ENCODE data around the gene COL23A1. TPM values are rescaled to one million over a fixed set of nuclear protein-coding genes. Genes with fewer than 3 reads are reported as not detected.

Gene COL23A1
- total and polyA plus RNA-seq, 2 of the 13 experiments (the other 11 are each of a cell fraction or from before 2014, with no cell fraction given): not detected

DNA sequence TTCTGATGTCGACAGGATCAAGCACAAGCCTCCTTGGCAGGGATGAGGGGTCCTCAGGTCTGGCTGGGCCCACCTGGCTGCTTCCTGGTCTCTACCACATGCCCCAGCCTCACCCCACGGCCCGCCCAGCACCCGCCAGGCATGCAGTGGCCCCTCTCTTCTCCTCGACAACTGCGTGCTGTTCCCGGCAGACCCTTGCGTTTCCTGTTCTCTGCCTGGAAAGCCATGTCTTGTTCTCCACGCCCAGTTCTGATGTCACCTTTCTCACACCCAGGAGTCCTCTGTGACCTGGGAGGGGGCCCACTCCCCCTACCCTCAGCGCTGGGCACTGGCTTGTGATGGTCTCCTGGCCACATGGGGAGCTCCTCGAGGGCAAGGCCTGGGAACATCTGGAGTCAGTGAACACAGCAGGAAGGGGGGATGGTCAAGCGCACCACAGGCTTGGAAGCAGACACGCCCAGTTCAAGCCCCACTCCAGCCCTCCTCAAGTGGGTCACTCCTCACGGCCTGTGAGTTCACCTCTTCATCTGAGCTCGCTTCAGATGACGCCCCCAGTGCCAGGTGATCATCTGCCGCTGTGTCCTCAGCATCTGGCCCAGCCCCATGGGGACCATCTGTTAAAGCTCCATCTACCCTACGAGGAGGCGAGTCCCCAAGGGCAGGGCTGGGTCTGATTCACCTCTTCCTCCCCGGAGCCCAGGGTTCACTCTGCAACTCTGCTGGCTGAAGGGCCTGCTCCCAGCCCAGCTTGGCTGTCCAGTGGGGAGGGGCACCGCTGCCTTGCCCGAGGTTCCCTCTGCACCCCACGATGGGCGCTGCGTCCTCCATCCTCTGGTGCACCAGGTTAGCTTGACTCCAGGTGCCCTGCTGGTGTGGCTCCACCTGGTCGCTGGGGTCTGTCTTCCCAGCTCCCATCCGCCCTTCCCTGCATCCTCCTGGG lies 224.4 kb downstream of the COL23A1 start:
- no peaks in the 10 kb centered on the region for H3K9me3 ChIP-seq (ENCODE audit: low read length)
- no peaks in the 10 kb centered on the region for H3K4me1 ChIP-seq (ENCODE audit: insufficient read depth, low read length)
- H3K27ac ChIP-seq (ENCODE audit: extremely low read length, insufficient read depth, low read length): no peak overlapping the region
- H2AFZ ChIP-seq (ENCODE audit: low read length): no peak overlapping the region
- in situ Hi-C loops (cut with HindIII; ENCODE audit: extremely low pct_ligation_motif_present, low pct_unique_long_range_greater_than_20kb): no loop called here
- ATAC-seq (no peak), DNase-seq (ENCODE audit: low spot score) (no peak), FAIRE-seq (no peak)
- H3K9ac ChIP-seq (ENCODE audit: insufficient read depth, low read depth, low read length): no peak overlapping the region
- ChIA-PET POLR2A (no interaction called here), CTCF (ENCODE audit: low intra/inter-chr PET ratio, low total read pairs) (no interaction called here)
- no peak overlapping the region for H3K4me3 ChIP-seq (replicated peaks in 1 of 3; ENCODE audit: insufficient read depth in 1 of 3, low read depth in 2 of 3, low read length in 3 of 3)
- H3K36me3 ChIP-seq (replicated peaks in 1 of 2; ENCODE audit: control insufficient read depth in 1 of 2, insufficient read depth in 2 of 2, low read length in 2 of 2): no peaks in the 10 kb centered on the region
- H4K20me1 ChIP-seq (ENCODE audit: insufficient read depth, low read length): no peaks in the 10 kb centered on the region
- 29% methylated on average over 11 of the region's 27 CpGs for WGBS (ENCODE audit: low lambda C conversion rate)
- H3K4me2 ChIP-seq (ENCODE audit: low read depth, low read length): no peak overlapping the region
- no TSS peak for BruUV-seq (replicated peaks)
- peaks cover 3 to 47% of the 10 kb centered on the region in 2 experiments; a peak in 4 of 5 replicates for H3K27me3 ChIP-seq (ENCODE audit: control insufficient read depth in 1 of 2, insufficient read depth in 2 of 2, low read length in 2 of 2)
- H3K79me2 ChIP-seq (ENCODE audit: insufficient read depth, low read length): no peaks in the 10 kb centered on the region
- intact Hi-C loops (cut with micrococcal nuclease; ENCODE audit: unreplicated experiment): no loop called here
- TF ChIP-seq, protein P1, sequence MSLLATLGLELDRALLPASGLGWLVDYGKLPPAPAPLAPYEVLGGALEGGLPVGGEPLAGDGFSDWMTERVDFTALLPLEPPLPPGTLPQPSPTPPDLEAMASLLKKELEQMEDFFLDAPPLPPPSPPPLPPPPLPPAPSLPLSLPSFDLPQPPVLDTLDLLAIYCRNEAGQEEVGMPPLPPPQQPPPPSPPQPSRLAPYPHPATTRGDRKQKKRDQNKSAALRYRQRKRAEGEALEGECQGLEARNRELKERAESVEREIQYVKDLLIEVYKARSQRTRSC (CRISPR knock-in tag; IDR thresholded peaks at IDR 0.05; ENCODE audit: low read depth): no peak
- no peak for TF ChIP-seq SMC3 (IDR thresholded peaks at IDR 0.05; ENCODE audit: low read length)
- TF ChIP-seq, protein P2, sequence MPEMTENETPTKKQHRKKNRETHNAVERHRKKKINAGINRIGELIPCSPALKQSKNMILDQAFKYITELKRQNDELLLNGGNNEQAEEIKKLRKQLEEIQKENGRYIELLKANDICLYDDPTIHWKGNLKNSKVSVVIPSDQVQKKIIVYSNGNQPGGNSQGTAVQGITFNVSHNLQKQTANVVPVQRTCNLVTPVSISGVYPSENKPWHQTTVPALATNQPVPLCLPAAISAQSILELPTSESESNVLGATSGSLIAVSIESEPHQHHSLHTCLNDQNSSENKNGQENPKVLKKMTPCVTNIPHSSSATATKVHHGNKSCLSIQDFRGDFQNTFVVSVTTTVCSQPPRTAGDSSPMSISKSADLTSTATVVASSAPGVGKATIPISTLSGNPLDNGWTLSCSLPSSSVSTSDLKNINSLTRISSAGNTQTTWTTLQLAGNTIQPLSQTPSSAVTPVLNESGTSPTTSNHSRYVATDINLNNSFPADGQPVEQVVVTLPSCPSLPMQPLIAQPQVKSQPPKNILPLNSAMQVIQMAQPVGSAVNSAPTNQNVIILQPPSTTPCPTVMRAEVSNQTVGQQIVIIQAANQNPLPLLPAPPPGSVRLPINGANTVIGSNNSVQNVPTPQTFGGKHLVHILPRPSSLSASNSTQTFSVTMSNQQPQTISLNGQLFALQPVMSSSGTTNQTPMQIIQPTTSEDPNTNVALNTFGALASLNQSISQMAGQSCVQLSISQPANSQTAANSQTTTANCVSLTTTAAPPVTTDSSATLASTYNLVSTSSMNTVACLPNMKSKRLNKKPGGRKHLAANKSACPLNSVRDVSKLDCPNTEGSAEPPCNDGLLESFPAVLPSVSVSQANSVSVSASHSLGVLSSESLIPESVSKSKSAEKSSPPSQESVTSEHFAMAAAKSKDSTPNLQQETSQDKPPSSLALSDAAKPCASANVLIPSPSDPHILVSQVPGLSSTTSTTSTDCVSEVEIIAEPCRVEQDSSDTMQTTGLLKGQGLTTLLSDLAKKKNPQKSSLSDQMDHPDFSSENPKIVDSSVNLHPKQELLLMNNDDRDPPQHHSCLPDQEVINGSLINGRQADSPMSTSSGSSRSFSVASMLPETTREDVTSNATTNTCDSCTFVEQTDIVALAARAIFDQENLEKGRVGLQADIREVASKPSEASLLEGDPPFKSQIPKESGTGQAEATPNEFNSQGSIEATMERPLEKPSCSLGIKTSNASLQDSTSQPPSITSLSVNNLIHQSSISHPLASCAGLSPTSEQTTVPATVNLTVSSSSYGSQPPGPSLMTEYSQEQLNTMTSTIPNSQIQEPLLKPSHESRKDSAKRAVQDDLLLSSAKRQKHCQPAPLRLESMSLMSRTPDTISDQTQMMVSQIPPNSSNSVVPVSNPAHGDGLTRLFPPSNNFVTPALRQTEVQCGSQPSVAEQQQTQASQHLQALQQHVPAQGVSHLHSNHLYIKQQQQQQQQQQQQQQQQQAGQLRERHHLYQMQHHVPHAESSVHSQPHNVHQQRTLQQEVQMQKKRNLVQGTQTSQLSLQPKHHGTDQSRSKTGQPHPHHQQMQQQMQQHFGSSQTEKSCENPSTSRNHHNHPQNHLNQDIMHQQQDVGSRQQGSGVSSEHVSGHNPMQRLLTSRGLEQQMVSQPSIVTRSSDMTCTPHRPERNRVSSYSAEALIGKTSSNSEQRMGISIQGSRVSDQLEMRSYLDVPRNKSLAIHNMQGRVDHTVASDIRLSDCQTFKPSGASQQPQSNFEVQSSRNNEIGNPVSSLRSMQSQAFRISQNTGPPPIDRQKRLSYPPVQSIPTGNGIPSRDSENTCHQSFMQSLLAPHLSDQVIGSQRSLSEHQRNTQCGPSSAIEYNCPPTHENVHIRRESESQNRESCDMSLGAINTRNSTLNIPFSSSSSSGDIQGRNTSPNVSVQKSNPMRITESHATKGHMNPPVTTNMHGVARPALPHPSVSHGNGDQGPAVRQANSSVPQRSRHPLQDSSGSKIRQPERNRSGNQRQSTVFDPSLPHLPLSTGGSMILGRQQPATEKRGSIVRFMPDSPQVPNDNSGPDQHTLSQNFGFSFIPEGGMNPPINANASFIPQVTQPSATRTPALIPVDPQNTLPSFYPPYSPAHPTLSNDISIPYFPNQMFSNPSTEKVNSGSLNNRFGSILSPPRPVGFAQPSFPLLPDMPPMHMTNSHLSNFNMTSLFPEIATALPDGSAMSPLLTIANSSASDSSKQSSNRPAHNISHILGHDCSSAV (CRISPR knock-in tag; IDR thresholded peaks at IDR 0.05; ENCODE audit: borderline replicate concordance): no peak
- TF ChIP-seq BHLHE40 (IDR thresholded peaks at IDR 0.05; ENCODE audit: low read length): no peak
- TF ChIP-seq, protein P3, sequence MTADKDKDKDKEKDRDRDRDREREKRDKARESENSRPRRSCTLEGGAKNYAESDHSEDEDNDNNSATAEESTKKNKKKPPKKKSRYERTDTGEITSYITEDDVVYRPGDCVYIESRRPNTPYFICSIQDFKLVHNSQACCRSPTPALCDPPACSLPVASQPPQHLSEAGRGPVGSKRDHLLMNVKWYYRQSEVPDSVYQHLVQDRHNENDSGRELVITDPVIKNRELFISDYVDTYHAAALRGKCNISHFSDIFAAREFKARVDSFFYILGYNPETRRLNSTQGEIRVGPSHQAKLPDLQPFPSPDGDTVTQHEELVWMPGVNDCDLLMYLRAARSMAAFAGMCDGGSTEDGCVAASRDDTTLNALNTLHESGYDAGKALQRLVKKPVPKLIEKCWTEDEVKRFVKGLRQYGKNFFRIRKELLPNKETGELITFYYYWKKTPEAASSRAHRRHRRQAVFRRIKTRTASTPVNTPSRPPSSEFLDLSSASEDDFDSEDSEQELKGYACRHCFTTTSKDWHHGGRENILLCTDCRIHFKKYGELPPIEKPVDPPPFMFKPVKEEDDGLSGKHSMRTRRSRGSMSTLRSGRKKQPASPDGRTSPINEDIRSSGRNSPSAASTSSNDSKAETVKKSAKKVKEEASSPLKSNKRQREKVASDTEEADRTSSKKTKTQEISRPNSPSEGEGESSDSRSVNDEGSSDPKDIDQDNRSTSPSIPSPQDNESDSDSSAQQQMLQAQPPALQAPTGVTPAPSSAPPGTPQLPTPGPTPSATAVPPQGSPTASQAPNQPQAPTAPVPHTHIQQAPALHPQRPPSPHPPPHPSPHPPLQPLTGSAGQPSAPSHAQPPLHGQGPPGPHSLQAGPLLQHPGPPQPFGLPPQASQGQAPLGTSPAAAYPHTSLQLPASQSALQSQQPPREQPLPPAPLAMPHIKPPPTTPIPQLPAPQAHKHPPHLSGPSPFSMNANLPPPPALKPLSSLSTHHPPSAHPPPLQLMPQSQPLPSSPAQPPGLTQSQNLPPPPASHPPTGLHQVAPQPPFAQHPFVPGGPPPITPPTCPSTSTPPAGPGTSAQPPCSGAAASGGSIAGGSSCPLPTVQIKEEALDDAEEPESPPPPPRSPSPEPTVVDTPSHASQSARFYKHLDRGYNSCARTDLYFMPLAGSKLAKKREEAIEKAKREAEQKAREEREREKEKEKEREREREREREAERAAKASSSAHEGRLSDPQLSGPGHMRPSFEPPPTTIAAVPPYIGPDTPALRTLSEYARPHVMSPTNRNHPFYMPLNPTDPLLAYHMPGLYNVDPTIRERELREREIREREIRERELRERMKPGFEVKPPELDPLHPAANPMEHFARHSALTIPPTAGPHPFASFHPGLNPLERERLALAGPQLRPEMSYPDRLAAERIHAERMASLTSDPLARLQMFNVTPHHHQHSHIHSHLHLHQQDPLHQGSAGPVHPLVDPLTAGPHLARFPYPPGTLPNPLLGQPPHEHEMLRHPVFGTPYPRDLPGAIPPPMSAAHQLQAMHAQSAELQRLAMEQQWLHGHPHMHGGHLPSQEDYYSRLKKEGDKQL (CRISPR knock-in tag; IDR thresholded peaks at IDR 0.05; ENCODE audit: low read depth): no peak
- no peak for TF ChIP-seq SALL2 (CRISPR knock-in tag; IDR thresholded peaks at IDR 0.05)
- TF ChIP-seq ZSCAN12 (CRISPR knock-in tag; IDR thresholded peaks at IDR 0.05): no peak
- TF ChIP-seq GLI4 (CRISPR knock-in tag; IDR thresholded peaks at IDR 0.05; ENCODE audit: borderline replicate concordance): no peak
